Ovary (tissue), 9 donors: ENCODE measurements around the gene TENM3. TPM values are rescaled to one million over a fixed set of nuclear protein-coding genes. Genes with fewer than 3 reads are reported as not detected.

Experiments used
- DNase-seq, 5 donors: peaks; one replicate each; pipeline ENCODE4 v3.0.0-alpha.2; 2019 to 2020
- H3K27ac ChIP-seq, 2 donors: fragments of 200-600 bp; one replicate each; pipeline versions ENCODE4 v1.5.1 to v1.8.0; 2019 to 2022
- H3K27me3 ChIP-seq: fragments of 200-600 bp; one replicate; pipeline ENCODE4 v1.8.0; 2022
- H3K36me3 ChIP-seq: fragments of 200-600 bp; sonication (generic); one replicate; pipeline ENCODE4 v1.5.1; 2019
- H3K4me1 ChIP-seq: one replicate; pipeline ENCODE4 v1.8.1; 2013; ENCODE audit warnings: mild to moderate bottlenecking, moderate library complexity; ENCODE audit not compliant: insufficient read depth
- H3K4me3 ChIP-seq: fragments of 200-600 bp; sonication (generic); one replicate; pipeline ENCODE4 v1.5.1; 2017
- H3K9me3 ChIP-seq, 2 donors: fragments of 200-600 bp in 1 of 2; sonication (generic) in 1 of 2; one replicate each; pipeline versions ENCODE4 v1.5.1 to v1.8.1; 2013 to 2019; ENCODE audit warnings: mild to moderate bottlenecking in 1 of 2, moderate library complexity in 1 of 2
- CTCF ChIP-seq, 3 donors: fragments of 450-650 bp in 2 of 3; fragments of 200-600 bp in 1 of 3; IDR thresholded peaks; one replicate each; pipeline versions ENCODE4 v1.5.1 to v1.8.0; 2016 to 2022; ENCODE audit warnings: antibody characterized with exemption in 3 of 3, mild to moderate bottlenecking in 1 of 3
- EP300 ChIP-seq: sonication (generic); formaldehyde crosslinking; IDR thresholded peaks from one replicate; pipeline ENCODE4 v1.6.1; 2017; ENCODE audit warnings: antibody characterized with exemption
- POLR2A ChIP-seq: fragments of 450-650 bp; IDR thresholded peaks from one replicate; pipeline ENCODE4 v1.6.1; 2017; ENCODE audit warnings: antibody characterized with exemption, mild to moderate bottlenecking, moderate library complexity
- WGBS, 3 donors: extraction: QIAGEN DNeasy Blood & Tissue Kit in 1 of 3; methylation state at CpG; one replicate each; pipeline versions ENCODE4 v1.1.5 to v1.1.7; 2013 to 2017; 5-methylcytosine and 5-hydroxymethylcytosine counted together
- intact Hi-C, 4 donors: fragments of 100-400 bp; cut with DNase I; formaldehyde crosslinking; loops; one replicate each; pipeline versions ENCODE4 v1.11.0 to v1.15.1; 2022 to 2023
- polyA plus RNA-seq, 2 donors: library from polyadenylated mRNA; stranded (reverse); fragments of 200-250 nt in 1 of 2; fragments of 350-450 nt in 1 of 2; fragmentation: Illumina TruSeq in 1 of 2; extraction: RNeasy Lipid Tissue Mini Kit (QIAGEN cat#74804) in 1 of 2; gene quantifications; one replicate each; pipeline ENCODE4 v1.2.3, GENCODE V29; 2013 to 2014
- total RNA-seq, 7 donors: library from RNA; depleted of rRNA in 2 of 7; stranded (reverse); fragments of >200 nt in 2 of 7; fragmentation: NEBNext Ultra II Directional in 3 of 7; extraction: Animal tissue kit (Norgen Biotek cat#: 25700) in 3 of 7; gene quantifications; one replicate each; pipeline versions ENCODE4 v1.1.0 to v1.2.4, GENCODE V29; 2016 to 2023
- donor health status: DM: no; HTN: no; CAD: no; lungs with moderate emphysema.
- donor health status: DM: no; HTN: no; CAD: no.
- donor health status: Bipolar disorder and iron deficiency.
- donor health status: DM: yes; HTN: yes; CAD: no.
- donor health status: DM: no; HTN: no; CAD: no.
- donor health status: DM: yes; HTN: yes; CAD: no.

Gene TENM3
- total and polyA plus RNA-seq, 9 donors = 0.82 to 16.1 (median 5.7) TPM

GRCh38 chr4:182203872-182204411, 39.3 kb upstream of the TENM3 start:
- DNase-seq = no peak
- no peaks in the 10 kb centered on the region for H3K9me3 ChIP-seq
- TF ChIP-seq CTCF (IDR thresholded peaks at IDR 0.05) (no peak), EP300 (no peak), POLR2A (no peak)
- peaks cover 5% of the 10 kb centered on the region for H3K4me1 ChIP-seq
- H3K4me3 ChIP-seq = no peak overlapping the region
- no peaks in the 10 kb centered on the region for H3K36me3 ChIP-seq
- H3K27me3 ChIP-seq = no peaks in the 10 kb centered on the region
- intact Hi-C loops = no loop called here
- 71 to 75% (median 74%) methylated on average over 8 of the region's 8 CpGs for WGBS, 3 donors
- no peak overlapping the region for H3K27ac ChIP-seq

GRCh38 chr4:182205306-182205705, 37.9 kb upstream of the TENM3 start:
- Histone ChIP-seq H3K36me3 (no peaks in the 10 kb centered on the region), H3K4me3 (no peak overlapping the region), H3K4me1 (peaks cover 6% of the 10 kb centered on the region), H3K27me3 (no peaks in the 10 kb centered on the region), H3K9me3 (no peaks in the 10 kb centered on the region), H3K27ac (no peak overlapping the region)
- TF ChIP-seq CTCF (IDR thresholded peaks at IDR 0.05) = no peak
- no peak for TF ChIP-seq POLR2A
- TF ChIP-seq EP300 = no peak
- 92 to 96% (median 94%) methylated on average over 9 of the region's 9 CpGs for WGBS, 3 donors
- DNase-seq = no peak
- intact Hi-C loops = no loop called here

GRCh38 chr4:182206266-182206665, 36.9 kb upstream of the TENM3 start:
- Histone ChIP-seq H3K4me1 (peaks cover 6% of the 10 kb centered on the region), H3K27ac (no peak overlapping the region), H3K4me3 (no peak overlapping the region), H3K27me3 (no peaks in the 10 kb centered on the region), H3K36me3 (no peaks in the 10 kb centered on the region), H3K9me3 (no peaks in the 10 kb centered on the region)
- intact Hi-C loops = no loop called here
- WGBS, 3 donors = 90 to 95% (median 91%) methylated on average over 5 of the region's 5 CpGs
- no peak for TF ChIP-seq CTCF (IDR thresholded peaks at IDR 0.05)
- no peak for TF ChIP-seq EP300
- no peak for TF ChIP-seq POLR2A
- DNase-seq = no peak

- TF ChIP-seq CTCF (IDR thresholded peaks at IDR 0.05) (no peak), EP300 (no peak), POLR2A (no peak)
- no peak overlapping the region for H3K27ac ChIP-seq
Observed at GRCh38 chr4:182206916-182207315, 36.3 kb upstream of the TENM3 start.

More at GRCh38 chr4:182206916-182207315, 36.3 kb upstream of the TENM3 start:
- Histone ChIP-seq H3K9me3 (no peaks in the 10 kb centered on the region), H3K36me3 (no peaks in the 10 kb centered on the region), H3K4me1 (peaks cover 6% of the 10 kb centered on the region), H3K27me3 (no peaks in the 10 kb centered on the region), H3K4me3 (no peak overlapping the region)
- intact Hi-C loops = no loop called here
- no peak for DNase-seq
- WGBS, 3 donors = 2 to 18% (median 4%) methylated on average over 4 of the region's 4 CpGs
